HG02943 (cell line): ENCODE measurements around the gene GSTO1.
"Not testable (repeated sequence)": the region's sequence is repeated elsewhere in the genome, so short reads cannot be mapped to it uniquely, and the experiment has no call there.

ENCODE experiments used
- ATAC-seq: cut with Tn5 transposase; IDR thresholded peaks from one replicate; pipeline ENCODE4 v1.9.1; 2021; ENCODE audit warnings: mild to moderate bottlenecking, low read depth, moderate library complexity; ENCODE audit not compliant: unreplicated experiment

Gene GSTO1

GRCh38 chr10:104254493-104255310 is at the start of gene GSTO1:
GSTO1 (plus strand) TSS chr10:104254892; CDS start chr10:104254929, 37 bp downstream.
- peak; percentile 48 for ATAC-seq

GRCh38 chr10:104208730-104209129 is 46.0 kb upstream of the GSTO1 start:
- ATAC-seq: no peak

GRCh38 chr10:104209575-104210198 is 45.0 kb upstream of the GSTO1 start:
- ATAC-seq: no peak

- no peak for ATAC-seq
These were observed 38.1 kb upstream of the GSTO1 start for GRCh38 chr10:104216631-104217030.

GRCh38 chr10:104218751-104219150 is 35.9 kb upstream of the GSTO1 start:
- ATAC-seq: no peak

GRCh38 chr10:104220522-104220921 is 34.2 kb upstream of the GSTO1 start:
- no peak for ATAC-seq

GRCh38 chr10:104223304-104223703 is 31.4 kb upstream of the GSTO1 start:
- ATAC-seq: no peak

GRCh38 chr10:104230490-104230889 is 24.2 kb upstream of the GSTO1 start:
- no peak for ATAC-seq

GRCh38 chr10:104231784-104232612 is 22.7 kb upstream of the GSTO1 start, which contains the start of gene CFAP43:
CFAP43 (minus strand) TSS chr10:104232364; CDS start chr10:104232246, 118 bp downstream.
- ATAC-seq: peak; percentile 100

GRCh38 chr10:104232613-104233102 is 22.0 kb upstream of the GSTO1 start:
- ATAC-seq: no peak

GRCh38 chr10:104233817-104234216 is 20.9 kb upstream of the GSTO1 start:
- ATAC-seq: no peak

- ATAC-seq: no peak
These were observed 19.8 kb upstream of the GSTO1 start for GRCh38 chr10:104234934-104235333.

- no peak for ATAC-seq
These were observed 18.9 kb upstream of the GSTO1 start for GRCh38 chr10:104235801-104236200.

- no peak for ATAC-seq
These were observed 14.6 kb upstream of the GSTO1 start for GRCh38 chr10:104240078-104240477.

GRCh38 chr10:104242545-104242944 is 12.1 kb upstream of the GSTO1 start:
- no peak for ATAC-seq

GRCh38 chr10:104243009-104243408 is 11.7 kb upstream of the GSTO1 start:
- not testable (repeated sequence) for ATAC-seq

- ATAC-seq: no peak
These were observed 11.2 kb upstream of the GSTO1 start for GRCh38 chr10:104243512-104243911.

- ATAC-seq: no peak
These were observed 9.5 kb upstream of the GSTO1 start for GRCh38 chr10:104245066-104245632.

GRCh38 chr10:104246976-104247375 is 7.7 kb upstream of the GSTO1 start:
- no peak for ATAC-seq

GRCh38 chr10:104247513-104248146 is 7.1 kb upstream of the GSTO1 start:
- no peak for ATAC-seq
